ENCODE data around the gene POLL. TPM values are rescaled to one million over a fixed set of nuclear protein-coding genes. Genes with fewer than 3 reads are reported as not detected.

Gene POLL
- total and polyA plus RNA-seq, 2 donors: 5.4 to 26.9 TPM

DNA sequence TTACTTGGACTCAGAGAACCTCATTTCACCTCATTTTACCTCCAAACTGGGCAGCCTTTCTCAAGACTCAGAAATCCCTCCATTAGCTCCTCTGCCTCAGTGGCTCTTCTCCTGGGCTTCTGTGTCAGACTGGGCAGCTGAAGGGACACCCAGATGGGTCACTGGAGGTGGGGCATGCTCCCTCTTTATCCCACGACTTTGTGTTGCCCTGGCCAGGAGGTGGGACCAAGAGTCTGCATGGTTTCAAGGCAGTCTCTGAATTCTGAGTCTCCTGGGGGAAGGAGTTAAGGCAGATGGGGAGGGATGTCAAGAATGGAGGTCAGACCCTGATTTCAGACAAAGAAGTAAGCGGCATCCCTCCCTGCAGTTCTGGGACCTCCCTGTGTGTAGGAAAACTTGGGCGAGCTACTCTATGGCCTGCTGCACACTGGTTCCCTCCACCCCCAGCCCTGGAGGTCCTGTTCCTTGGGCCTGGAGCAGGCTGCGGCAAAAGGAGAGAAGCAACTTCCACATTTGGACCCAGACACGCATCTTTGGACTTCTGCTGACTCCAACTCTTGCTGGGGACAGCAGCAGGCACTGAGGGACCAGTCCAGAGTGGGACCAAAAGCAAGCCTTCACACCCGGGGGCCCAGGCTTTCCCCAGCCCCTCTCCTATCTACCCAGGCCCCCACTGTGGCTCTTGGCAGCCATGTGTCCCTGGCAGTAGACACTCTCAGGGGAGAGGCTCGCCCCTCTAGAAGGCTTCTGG, 10.8 kb downstream of the POLL start:
- H3K4me1 ChIP-seq (ENCODE audit: control insufficient read depth in 2 of 2, insufficient read depth in 2 of 2, low read length in 2 of 2): peaks cover 11 to 16% of the 10 kb centered on the region in 2 donors
- DNase-seq (ENCODE audit: low read depth in 6 of 9, low spot score in 9 of 9): no peak
- H3K36me3 ChIP-seq (ENCODE audit: control insufficient read depth in 2 of 2, insufficient read depth in 2 of 2, low read length in 1 of 2): peaks cover 0 to 2% of the 10 kb centered on the region in 2 donors
- WGBS: 97% methylated on average over 7 of the region's 7 CpGs
- H3K27me3 ChIP-seq (ENCODE audit: control insufficient read depth in 2 of 2, insufficient read depth in 1 of 2, low read length in 1 of 2): peaks cover 0 to 14% of the 10 kb centered on the region in 2 donors
- H3K27ac ChIP-seq (ENCODE audit: low read depth in 1 of 2, low read length in 1 of 2): no peak overlapping the region
- no peak overlapping the region for H3K4me3 ChIP-seq (ENCODE audit: low read length in 2 of 2)
- H3K9me3 ChIP-seq (ENCODE audit: control insufficient read depth in 2 of 2, insufficient read depth in 1 of 2, low read length in 1 of 2): peaks cover 0 to 6% of the 10 kb centered on the region in 2 donors

GRCh38 chr10:101576211-101576863, 11.7 kb downstream of the POLL start:
- no peak for DNase-seq (ENCODE audit: low read depth in 6 of 9, low spot score in 9 of 9)
- Histone ChIP-seq H3K36me3 (ENCODE audit: control insufficient read depth in 2 of 2, insufficient read depth in 2 of 2, low read length in 1 of 2) (peaks cover 0 to 2% of the 10 kb centered on the region in 2 donors), H3K4me3 (ENCODE audit: low read length in 2 of 2) (no peak overlapping the region), H3K27me3 (ENCODE audit: control insufficient read depth in 2 of 2, insufficient read depth in 1 of 2, low read length in 1 of 2) (peaks cover 0 to 23% of the 10 kb centered on the region in 2 donors), H3K27ac (ENCODE audit: low read depth in 1 of 2, low read length in 1 of 2) (no peak overlapping the region), H3K9me3 (ENCODE audit: control insufficient read depth in 2 of 2, insufficient read depth in 1 of 2, low read length in 1 of 2) (peaks cover 0 to 7% of the 10 kb centered on the region in 2 donors), H3K4me1 (ENCODE audit: control insufficient read depth in 2 of 2, insufficient read depth in 2 of 2, low read length in 2 of 2) (peaks cover 11 to 15% of the 10 kb centered on the region in 2 donors)
- WGBS: 98% methylated on average over 7 of the region's 7 CpGs

- peaks cover 7 to 9% of the 10 kb centered on the region in 2 donors for H3K4me1 ChIP-seq (ENCODE audit: control insufficient read depth in 2 of 2, insufficient read depth in 2 of 2, low read length in 2 of 2)
- WGBS: 95% methylated on average over 7 of the region's 7 CpGs
- H3K27me3 ChIP-seq (ENCODE audit: control insufficient read depth in 2 of 2, insufficient read depth in 1 of 2, low read length in 1 of 2): peaks cover 0 to 29% of the 10 kb centered on the region in 2 donors
- no peak overlapping the region for H3K4me3 ChIP-seq (ENCODE audit: low read length in 2 of 2)
- peaks cover 0 to 11% of the 10 kb centered on the region in 2 donors for H3K9me3 ChIP-seq (ENCODE audit: control insufficient read depth in 2 of 2, insufficient read depth in 1 of 2, low read length in 1 of 2)
- no peak for DNase-seq (ENCODE audit: low read depth in 6 of 9, low spot score in 9 of 9)
- H3K27ac ChIP-seq (ENCODE audit: low read depth in 1 of 2, low read length in 1 of 2): no peak overlapping the region
- peaks cover 0 to 2% of the 10 kb centered on the region in 2 donors for H3K36me3 ChIP-seq (ENCODE audit: control insufficient read depth in 2 of 2, insufficient read depth in 2 of 2, low read length in 1 of 2)
These were observed 12.4 kb downstream of the POLL start for GRCh38 chr10:101575580-101576210.

DNA sequence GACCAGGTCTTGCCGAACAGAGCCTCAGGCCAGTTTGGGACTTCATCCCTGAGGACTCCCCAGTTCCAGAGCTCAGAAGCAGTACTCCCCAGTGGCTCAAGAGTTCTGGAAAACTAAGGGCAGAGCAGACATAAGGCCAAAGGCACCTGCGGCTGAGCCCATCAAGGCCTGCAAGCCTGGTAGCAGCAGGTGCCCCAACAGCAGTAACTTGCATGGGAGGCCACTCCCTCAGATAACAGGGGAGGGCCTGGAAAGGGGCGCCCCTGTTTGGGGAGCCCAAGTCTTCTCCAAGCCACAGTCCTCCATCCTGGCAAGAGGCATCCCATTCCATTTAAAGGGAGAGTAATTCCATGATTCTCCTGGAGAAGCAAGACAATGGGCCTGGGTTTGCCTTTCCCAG, 13.0 kb downstream of the POLL start:
- WGBS: 98% methylated on average over 3 of the region's 3 CpGs
- Histone ChIP-seq H3K9me3 (ENCODE audit: control insufficient read depth in 2 of 2, insufficient read depth in 1 of 2, low read length in 1 of 2) (peaks cover 0 to 12% of the 10 kb centered on the region in 2 donors), H3K27me3 (ENCODE audit: control insufficient read depth in 2 of 2, insufficient read depth in 1 of 2, low read length in 1 of 2) (peaks cover 3 to 35% of the 10 kb centered on the region in 2 donors), H3K4me1 (ENCODE audit: control insufficient read depth in 2 of 2, insufficient read depth in 2 of 2, low read length in 2 of 2) (peaks cover under 1 to 8% of the 10 kb centered on the region in 2 donors), H3K4me3 (ENCODE audit: low read length in 2 of 2) (no peak overlapping the region), H3K27ac (ENCODE audit: low read depth in 1 of 2, low read length in 1 of 2) (no peak overlapping the region), H3K36me3 (ENCODE audit: control insufficient read depth in 2 of 2, insufficient read depth in 2 of 2, low read length in 1 of 2) (peaks cover 0 to 2% of the 10 kb centered on the region in 2 donors)
- no peak for DNase-seq (ENCODE audit: low read depth in 6 of 9, low spot score in 9 of 9)

- Histone ChIP-seq H3K36me3 (ENCODE audit: control insufficient read depth in 2 of 2, insufficient read depth in 2 of 2, low read length in 1 of 2) (peaks cover 0 to 2% of the 10 kb centered on the region in 2 donors), H3K4me1 (ENCODE audit: control insufficient read depth in 2 of 2, insufficient read depth in 2 of 2, low read length in 2 of 2) (peaks cover 0 to 14% of the 10 kb centered on the region in 2 donors), H3K4me3 (ENCODE audit: low read length in 2 of 2) (no peak overlapping the region), H3K9me3 (ENCODE audit: control insufficient read depth in 2 of 2, insufficient read depth in 1 of 2, low read length in 1 of 2) (peaks cover 0 to 12% of the 10 kb centered on the region in 2 donors), H3K27ac (ENCODE audit: low read depth in 1 of 2, low read length in 1 of 2) (no peak overlapping the region), H3K27me3 (ENCODE audit: control insufficient read depth in 2 of 2, insufficient read depth in 1 of 2, low read length in 1 of 2) (peaks cover 13 to 45% of the 10 kb centered on the region in 2 donors)
- no peak for DNase-seq (ENCODE audit: low read depth in 6 of 9, low spot score in 9 of 9)
- WGBS: 96% methylated on average over 25 of the region's 25 CpGs
These were observed 13.9 kb downstream of the POLL start for GRCh38 chr10:101573885-101574753.

DNA sequence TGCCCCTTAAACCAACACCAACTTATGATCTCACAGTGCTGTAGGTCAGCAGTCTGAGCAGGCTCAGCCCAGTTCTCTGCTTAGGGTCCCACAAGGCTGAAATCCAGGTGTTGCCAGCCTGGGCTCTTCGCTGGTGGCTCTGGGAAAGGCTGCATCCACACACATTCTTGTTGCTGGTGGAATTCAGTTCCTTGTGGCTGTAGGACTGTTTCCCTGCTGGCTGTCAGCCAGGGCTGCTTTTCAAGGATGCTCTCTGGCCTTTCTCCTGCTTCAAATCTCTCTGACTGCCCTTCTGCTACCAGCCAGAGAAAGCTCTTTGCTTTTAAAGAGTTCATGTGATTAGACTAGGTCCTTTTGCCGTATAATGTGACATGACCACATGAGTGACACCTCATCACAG, 15.3 kb downstream of the POLL start:
- H3K4me3 ChIP-seq (ENCODE audit: low read length in 2 of 2): no peak overlapping the region
- no peak overlapping the region for H3K27ac ChIP-seq (ENCODE audit: low read depth in 1 of 2, low read length in 1 of 2)
- peaks cover 0 to 12% of the 10 kb centered on the region in 2 donors for H3K9me3 ChIP-seq (ENCODE audit: control insufficient read depth in 2 of 2, insufficient read depth in 1 of 2, low read length in 1 of 2)
- peaks cover 0 to 14% of the 10 kb centered on the region in 2 donors for H3K4me1 ChIP-seq (ENCODE audit: control insufficient read depth in 2 of 2, insufficient read depth in 2 of 2, low read length in 2 of 2)
- H3K27me3 ChIP-seq (ENCODE audit: control insufficient read depth in 2 of 2, insufficient read depth in 1 of 2, low read length in 1 of 2): peaks cover 25 to 58% of the 10 kb centered on the region in 2 donors
- DNase-seq (ENCODE audit: low read depth in 6 of 9, low spot score in 9 of 9): no peak
- WGBS: 94% methylated on average over 2 of the region's 2 CpGs
- H3K36me3 ChIP-seq (ENCODE audit: control insufficient read depth in 2 of 2, insufficient read depth in 2 of 2, low read length in 1 of 2): no peaks in the 10 kb centered on the region

DNA sequence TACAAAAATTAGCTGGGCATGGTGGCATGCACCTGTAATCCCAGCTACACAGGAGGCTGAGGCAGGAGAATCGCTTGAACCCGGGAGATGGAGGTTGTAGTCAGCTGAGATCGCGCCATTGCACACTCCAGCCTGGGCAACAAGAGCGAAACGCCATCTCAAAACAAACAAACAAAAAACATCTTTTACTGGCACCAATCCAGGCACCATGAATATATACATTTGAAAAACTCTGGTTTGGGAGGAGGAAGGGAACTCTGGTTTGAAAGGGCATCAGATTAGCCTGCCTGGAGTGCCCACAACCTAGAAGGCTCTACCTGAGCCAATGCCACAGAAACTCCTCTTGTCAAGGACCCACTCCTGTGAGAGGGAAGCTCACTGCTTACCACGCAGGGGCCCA, 15.9 kb downstream of the POLL start:
- 96% methylated on average over 7 of the region's 7 CpGs for WGBS
- peaks cover 31 to 65% of the 10 kb centered on the region in 2 donors for H3K27me3 ChIP-seq (ENCODE audit: control insufficient read depth in 2 of 2, insufficient read depth in 1 of 2, low read length in 1 of 2)

GRCh38 chr10:101571271-101571925, 16.7 kb downstream of the POLL start:
- no peak overlapping the region for H3K27ac ChIP-seq (ENCODE audit: low read depth in 1 of 2, low read length in 1 of 2)
- WGBS: 90% methylated on average over 8 of the region's 8 CpGs
- H3K27me3 ChIP-seq (ENCODE audit: control insufficient read depth in 2 of 2, insufficient read depth in 1 of 2, low read length in 1 of 2): peaks cover 39 to 72% of the 10 kb centered on the region in 2 donors
- DNase-seq (ENCODE audit: low read depth in 6 of 9, low spot score in 9 of 9): no peak
- peaks cover 0 to 12% of the 10 kb centered on the region in 2 donors for H3K9me3 ChIP-seq (ENCODE audit: control insufficient read depth in 2 of 2, insufficient read depth in 1 of 2, low read length in 1 of 2)
- no peak overlapping the region for H3K4me3 ChIP-seq (ENCODE audit: low read length in 2 of 2)
- H3K36me3 ChIP-seq (ENCODE audit: control insufficient read depth in 2 of 2, insufficient read depth in 2 of 2, low read length in 1 of 2): no peaks in the 10 kb centered on the region
- peaks cover 0 to 15% of the 10 kb centered on the region in 2 donors for H3K4me1 ChIP-seq (ENCODE audit: control insufficient read depth in 2 of 2, insufficient read depth in 2 of 2, low read length in 2 of 2)

More for the DNA sequence above, 15.9 kb downstream of the POLL start:
- no peak overlapping the region for H3K27ac ChIP-seq (ENCODE audit: low read depth in 1 of 2, low read length in 1 of 2)
- no peak for DNase-seq (ENCODE audit: low read depth in 6 of 9, low spot score in 9 of 9)
- no peak overlapping the region for H3K4me3 ChIP-seq (ENCODE audit: low read length in 2 of 2)
- peaks cover 0 to 12% of the 10 kb centered on the region in 2 donors for H3K9me3 ChIP-seq (ENCODE audit: control insufficient read depth in 2 of 2, insufficient read depth in 1 of 2, low read length in 1 of 2)
- H3K4me1 ChIP-seq (ENCODE audit: control insufficient read depth in 2 of 2, insufficient read depth in 2 of 2, low read length in 2 of 2): peaks cover 0 to 14% of the 10 kb centered on the region in 2 donors
- no peaks in the 10 kb centered on the region for H3K36me3 ChIP-seq (ENCODE audit: control insufficient read depth in 2 of 2, insufficient read depth in 2 of 2, low read length in 1 of 2)

Data from thymus (tissue), 11 donors.